Suprapubic skin (tissue), 4 donors: ENCODE results near the gene KRT33B. TPM values are rescaled to one million over a fixed set of nuclear protein-coding genes. Genes with fewer than 3 reads are reported as not detected.

ENCODE experiments used
- DNase-seq, 2 donors: peaks; one replicate each; pipeline ENCODE4 v3.0.0-alpha.2; 2019; ENCODE audit warnings: low spot score in 2 of 2
- H3K27ac ChIP-seq: fragments of 200-600 bp; sonication (generic); one replicate; pipeline ENCODE4 v1.5.1; 2019
- H3K27me3 ChIP-seq: fragments of 200-600 bp; sonication (generic); one replicate; pipeline ENCODE4 v1.5.1; 2019
- H3K36me3 ChIP-seq: fragments of 200-600 bp; sonication (generic); one replicate; pipeline ENCODE4 v1.5.1; 2019
- H3K4me1 ChIP-seq: fragments of 200-600 bp; sonication (generic); one replicate; pipeline ENCODE4 v1.5.1; 2019
- H3K4me3 ChIP-seq: fragments of 200-600 bp; sonication (generic); one replicate; pipeline ENCODE4 v1.5.1; 2019; ENCODE audit warnings: mild to moderate bottlenecking
- H3K9me3 ChIP-seq: fragments of 200-600 bp; sonication (generic); one replicate; pipeline ENCODE4 v1.5.1; 2019
- CTCF ChIP-seq, 2 donors: fragments of 200-600 bp in 1 of 2; fragments of 450-650 bp in 1 of 2; sonication (generic) in 1 of 2; IDR thresholded peaks; one replicate each; pipeline ENCODE4 v1.5.1; 2016 to 2019; ENCODE audit warnings: antibody characterized with exemption in 2 of 2, mild to moderate bottlenecking in 1 of 2, moderate library complexity in 1 of 2
- EP300 ChIP-seq: sonication (generic); formaldehyde crosslinking; IDR thresholded peaks from one replicate; pipeline ENCODE4 v1.6.1; 2017; ENCODE audit warnings: antibody characterized with exemption
- POLR2A ChIP-seq, 2 donors: fragments of 450-650 bp; IDR thresholded peaks; one replicate each; pipeline ENCODE4 v1.6.1; 2017; ENCODE audit warnings: antibody characterized with exemption in 2 of 2, mild to moderate bottlenecking in 2 of 2, moderate library complexity in 2 of 2
- POLR2AphosphoS5 ChIP-seq, 3 donors: sonication (generic); formaldehyde crosslinking; IDR thresholded peaks; one replicate each; pipeline ENCODE4 v1.6.1; 2017; ENCODE audit warnings: antibody characterized with exemption in 3 of 3
- WGBS: methylation state at CpG from one replicate; pipeline ENCODE4 v1.1.5; 2018; 5-methylcytosine and 5-hydroxymethylcytosine counted together
- total RNA-seq, 4 donors: library from RNA; depleted of rRNA; stranded (reverse); fragments of >200 nt; gene quantifications; one replicate each; pipeline ENCODE4 v1.1.0, GENCODE V29; 2016

Gene KRT33B
- total RNA-seq, 4 donors from 2014 or later: 10.7 to 194 (median 27.9) TPM; not detected in 1

DNA sequence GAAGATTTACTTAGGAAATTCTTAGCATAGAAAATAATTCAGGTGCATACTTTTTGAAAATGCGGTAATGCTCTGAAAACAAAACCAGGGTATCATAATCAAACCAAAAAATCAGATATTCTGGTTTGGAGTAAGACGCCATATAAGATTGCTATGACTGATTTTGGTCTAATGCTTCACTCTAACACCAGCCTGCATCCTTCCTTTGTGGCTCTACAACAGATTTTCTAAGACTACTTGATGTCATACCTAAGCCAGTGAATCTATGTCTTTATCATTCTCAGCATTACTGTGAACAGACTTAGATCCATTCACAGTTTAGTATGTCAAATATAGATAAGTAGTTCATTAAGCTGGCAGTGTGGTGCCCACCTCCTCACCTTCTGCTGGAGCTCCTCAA is 590 bp downstream of the KRT33B start:
- WGBS: 92% methylated on average over 2 of the region's 2 CpGs
- H3K36me3 ChIP-seq: no peaks in the 10 kb centered on the region
- H3K27ac ChIP-seq: no peak overlapping the region
- H3K4me1 ChIP-seq: no peaks in the 10 kb centered on the region
- TF ChIP-seq POLR2A (IDR thresholded peaks at IDR 0.05) (no peak), EP300 (no peak), POLR2AphosphoS5 (IDR thresholded peaks at IDR 0.05) (no peak), CTCF (IDR thresholded peaks at IDR 0.05) (no peak)
- peaks cover 4% of the 10 kb centered on the region for H3K27me3 ChIP-seq
- H3K9me3 ChIP-seq: no peaks in the 10 kb centered on the region
- no peak for DNase-seq
- H3K4me3 ChIP-seq: no peak overlapping the region

GRCh38 chr17:41367426-41368075 is 2.1 kb downstream of the KRT33B start:
- Histone ChIP-seq H3K36me3 (no peaks in the 10 kb centered on the region), H3K9me3 (no peaks in the 10 kb centered on the region), H3K4me1 (no peaks in the 10 kb centered on the region), H3K4me3 (no peak overlapping the region), H3K27me3 (peaks cover 4% of the 10 kb centered on the region), H3K27ac (no peak overlapping the region)
- TF ChIP-seq POLR2A (IDR thresholded peaks at IDR 0.05) (no peak), POLR2AphosphoS5 (IDR thresholded peaks at IDR 0.05) (no peak), CTCF (IDR thresholded peaks at IDR 0.05) (no peak), EP300 (no peak)
- WGBS: 51% methylated on average over 10 of the region's 10 CpGs
- DNase-seq: no peak

DNA sequence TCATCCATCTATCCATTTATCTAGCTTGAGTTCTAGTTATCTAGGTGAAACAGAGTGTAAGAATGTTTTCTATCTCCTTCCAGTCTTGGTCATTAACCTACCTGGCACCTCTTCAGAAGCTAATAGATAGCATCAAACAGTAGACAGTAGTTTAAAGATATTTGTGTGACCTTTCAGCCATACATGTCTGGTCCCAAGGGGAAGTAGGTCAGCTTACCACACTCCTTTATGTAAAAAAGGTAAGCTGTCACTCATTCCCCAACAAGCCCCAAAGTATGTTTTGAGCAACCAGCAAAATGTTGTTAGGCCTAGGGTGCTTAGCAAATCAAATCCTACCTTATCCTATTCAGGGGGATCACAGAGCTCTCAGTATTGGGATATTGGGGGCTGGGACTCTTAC is 3.5 kb downstream of the KRT33B start:
- H3K36me3 ChIP-seq: no peaks in the 10 kb centered on the region
- no peaks in the 10 kb centered on the region for H3K4me1 ChIP-seq
- peaks cover 4% of the 10 kb centered on the region for H3K27me3 ChIP-seq
- no peak overlapping the region for H3K4me3 ChIP-seq
- no peak for DNase-seq
- TF ChIP-seq EP300 (no peak), CTCF (IDR thresholded peaks at IDR 0.05) (no peak)
- H3K9me3 ChIP-seq: no peaks in the 10 kb centered on the region
- no peak overlapping the region for H3K27ac ChIP-seq

GRCh38 chr17:41363881-41364280 is 5.7 kb downstream of the KRT33B start:
- H3K4me1 ChIP-seq: no peaks in the 10 kb centered on the region
- no peak for DNase-seq
- 79% methylated on average over 2 of the region's 2 CpGs for WGBS
- TF ChIP-seq EP300 (no peak), POLR2A (IDR thresholded peaks at IDR 0.05) (no peak), POLR2AphosphoS5 (IDR thresholded peaks at IDR 0.05) (no peak), CTCF (IDR thresholded peaks at IDR 0.05) (no peak)
- no peaks in the 10 kb centered on the region for H3K27me3 ChIP-seq
- H3K9me3 ChIP-seq: no peaks in the 10 kb centered on the region
- H3K36me3 ChIP-seq: no peaks in the 10 kb centered on the region
- no peak overlapping the region for H3K27ac ChIP-seq
- no peak overlapping the region for H3K4me3 ChIP-seq

GRCh38 chr17:41360296-41360995 is 9.2 kb downstream of the KRT33B start:
- no peaks in the 10 kb centered on the region for H3K27me3 ChIP-seq
- no peaks in the 10 kb centered on the region for H3K9me3 ChIP-seq
- no peaks in the 10 kb centered on the region for H3K36me3 ChIP-seq
- H3K27ac ChIP-seq: no peak overlapping the region
- H3K4me3 ChIP-seq: no peak overlapping the region
- 75% methylated on average over 5 of the region's 5 CpGs for WGBS
- TF ChIP-seq POLR2A (IDR thresholded peaks at IDR 0.05) (no peak), POLR2AphosphoS5 (IDR thresholded peaks at IDR 0.05) (no peak), EP300 (no peak), CTCF (IDR thresholded peaks at IDR 0.05) (no peak)
- DNase-seq: no peak
- H3K4me1 ChIP-seq: no peaks in the 10 kb centered on the region
